VCaP (cell line): ENCODE results near the gene ZNF316.

ENCODE experiments used
- H3K27ac ChIP-seq: fragments of 450-650 bp; 2 replicates; pipeline ENCODE4 v1.5.1; 2017
- TF ChIP-seq, protein P1 (sequence below): fragments of 450-650 bp; conservative IDR thresholded peaks from 2 replicates; pipeline ENCODE4 v1.5.1; 2017; ENCODE audit warnings: mild to moderate bottlenecking, moderate library complexity

ZNF316 gene

DNA sequence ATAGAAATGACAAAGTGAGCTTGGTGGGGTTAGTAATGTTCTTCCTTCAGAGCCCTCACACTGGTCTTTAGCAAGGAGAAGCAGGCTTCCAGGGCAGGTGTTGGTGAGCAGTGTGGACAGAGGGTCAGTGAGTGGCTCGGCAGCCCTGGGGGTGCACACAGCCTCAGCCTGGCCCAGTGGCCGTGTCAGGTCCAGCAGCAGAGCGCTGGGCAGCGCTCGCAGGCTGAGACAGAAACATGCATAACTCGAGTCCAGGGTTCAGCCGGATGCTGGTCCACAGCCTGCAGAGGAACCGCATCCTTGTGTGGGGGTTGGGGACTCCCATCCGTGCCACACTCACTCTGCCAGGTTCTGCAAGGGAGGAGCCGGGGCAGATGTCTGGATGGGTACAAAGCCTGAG is 32.7 kb upstream of the ZNF316 start:
- H3K27ac ChIP-seq: no peak overlapping the region
- TF ChIP-seq, protein P1, sequence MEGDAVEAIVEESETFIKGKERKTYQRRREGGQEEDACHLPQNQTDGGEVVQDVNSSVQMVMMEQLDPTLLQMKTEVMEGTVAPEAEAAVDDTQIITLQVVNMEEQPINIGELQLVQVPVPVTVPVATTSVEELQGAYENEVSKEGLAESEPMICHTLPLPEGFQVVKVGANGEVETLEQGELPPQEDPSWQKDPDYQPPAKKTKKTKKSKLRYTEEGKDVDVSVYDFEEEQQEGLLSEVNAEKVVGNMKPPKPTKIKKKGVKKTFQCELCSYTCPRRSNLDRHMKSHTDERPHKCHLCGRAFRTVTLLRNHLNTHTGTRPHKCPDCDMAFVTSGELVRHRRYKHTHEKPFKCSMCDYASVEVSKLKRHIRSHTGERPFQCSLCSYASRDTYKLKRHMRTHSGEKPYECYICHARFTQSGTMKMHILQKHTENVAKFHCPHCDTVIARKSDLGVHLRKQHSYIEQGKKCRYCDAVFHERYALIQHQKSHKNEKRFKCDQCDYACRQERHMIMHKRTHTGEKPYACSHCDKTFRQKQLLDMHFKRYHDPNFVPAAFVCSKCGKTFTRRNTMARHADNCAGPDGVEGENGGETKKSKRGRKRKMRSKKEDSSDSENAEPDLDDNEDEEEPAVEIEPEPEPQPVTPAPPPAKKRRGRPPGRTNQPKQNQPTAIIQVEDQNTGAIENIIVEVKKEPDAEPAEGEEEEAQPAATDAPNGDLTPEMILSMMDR: no peak

DNA sequence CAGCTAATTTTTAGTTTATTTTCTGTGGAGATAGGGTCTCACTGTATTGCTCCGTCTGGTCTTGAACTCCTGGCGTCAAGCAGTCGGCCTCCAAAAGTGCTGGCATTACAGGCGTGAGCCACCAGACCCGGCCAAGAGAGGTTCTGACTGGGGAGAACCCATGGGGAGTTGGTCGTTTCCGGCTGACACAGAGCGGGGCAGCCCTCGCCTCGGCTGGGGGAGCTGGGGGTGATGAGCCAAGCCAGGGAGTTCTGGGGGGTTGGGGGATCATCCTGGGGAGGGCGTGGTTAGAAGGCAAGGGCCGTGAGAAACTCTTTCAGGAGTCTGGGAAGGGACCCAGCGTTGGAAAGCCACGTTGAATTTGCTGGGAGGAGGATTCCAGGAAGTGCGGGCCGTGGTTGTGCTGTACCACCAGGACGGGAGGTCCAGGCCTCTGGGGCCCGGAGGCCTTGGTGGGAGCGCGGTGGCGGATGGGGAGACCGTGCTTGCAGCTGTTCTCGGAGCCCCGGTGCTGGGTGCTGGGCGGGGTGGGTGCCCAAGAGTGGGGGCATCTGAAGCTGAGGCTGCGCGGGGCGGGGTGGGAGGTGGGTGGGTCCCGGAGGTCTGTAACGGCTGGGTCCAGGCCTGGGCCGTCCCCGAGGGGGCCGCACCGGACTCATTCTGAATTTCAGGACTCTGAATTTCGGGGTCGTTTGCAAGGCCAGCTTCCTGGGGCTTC is 30.1 kb upstream of the ZNF316 start:
- TF ChIP-seq, protein P1: no peak
- H3K27ac ChIP-seq: no peak overlapping the region

DNA sequence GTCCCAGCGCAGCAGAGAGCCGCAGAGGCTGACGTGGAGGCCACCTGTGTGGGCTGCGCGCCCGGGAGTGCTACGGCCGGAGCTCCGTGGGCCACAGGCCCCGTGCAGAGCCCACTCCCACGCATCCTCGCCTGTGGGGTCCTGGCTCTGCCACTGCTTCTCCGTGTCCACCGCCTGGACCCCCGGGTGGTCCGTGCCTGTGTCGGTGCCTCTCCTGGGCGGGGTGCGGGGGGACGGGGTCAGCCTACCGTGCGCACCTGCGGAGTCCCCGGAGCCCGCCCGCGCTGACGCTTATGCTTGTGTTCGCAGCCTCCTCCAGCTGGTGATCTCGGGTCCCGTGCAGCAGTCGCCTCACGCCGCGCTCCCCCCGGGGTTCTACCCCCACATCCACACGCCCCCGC is 29.5 kb upstream of the ZNF316 start:
- H3K27ac ChIP-seq: no peak overlapping the region
- TF ChIP-seq, protein P1: no peak

DNA sequence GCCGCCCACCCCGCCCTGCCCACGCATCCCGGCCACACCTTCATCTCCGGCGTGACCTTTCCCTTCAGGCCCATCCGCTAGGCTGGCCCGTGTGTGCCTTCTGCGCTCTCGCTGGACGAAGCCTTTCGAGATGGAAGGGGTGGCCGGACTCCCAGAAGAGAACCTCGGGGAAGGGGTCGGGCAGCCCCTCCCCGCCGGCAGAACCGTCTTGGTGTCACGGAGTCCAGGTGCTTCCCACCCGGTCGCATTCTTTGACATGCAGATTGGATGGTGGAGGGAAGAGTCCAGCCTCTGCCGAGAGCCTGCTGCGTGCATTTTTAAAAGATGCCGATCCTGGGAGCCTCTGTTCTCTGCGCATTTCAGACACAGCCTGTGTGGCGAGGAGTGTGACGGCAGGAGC is 29.0 kb upstream of the ZNF316 start:
- H3K27ac ChIP-seq: no peak overlapping the region
- TF ChIP-seq, protein P1: no peak

DNA sequence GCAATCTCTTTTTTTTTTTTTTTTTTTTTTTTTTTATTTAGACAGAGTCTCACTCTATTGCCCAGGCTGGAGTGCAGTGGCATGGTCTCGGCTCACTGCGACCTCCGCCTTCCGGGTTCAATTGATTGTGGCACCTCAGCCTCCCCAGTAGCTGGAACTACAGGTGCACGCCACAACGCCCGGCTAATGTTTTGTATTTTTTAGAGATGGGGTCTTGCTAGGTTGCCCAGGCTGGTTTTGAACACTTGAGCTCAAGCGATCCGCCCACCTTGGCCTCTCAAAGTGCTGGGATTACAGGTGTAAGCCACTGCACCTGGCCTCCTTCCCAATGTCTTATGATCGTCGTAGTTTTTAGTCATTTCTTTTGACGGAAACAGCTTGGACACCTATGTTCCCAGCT is 28.3 kb upstream of the ZNF316 start:
- TF ChIP-seq, protein P1: no peak
- H3K27ac ChIP-seq: no peak overlapping the region

DNA sequence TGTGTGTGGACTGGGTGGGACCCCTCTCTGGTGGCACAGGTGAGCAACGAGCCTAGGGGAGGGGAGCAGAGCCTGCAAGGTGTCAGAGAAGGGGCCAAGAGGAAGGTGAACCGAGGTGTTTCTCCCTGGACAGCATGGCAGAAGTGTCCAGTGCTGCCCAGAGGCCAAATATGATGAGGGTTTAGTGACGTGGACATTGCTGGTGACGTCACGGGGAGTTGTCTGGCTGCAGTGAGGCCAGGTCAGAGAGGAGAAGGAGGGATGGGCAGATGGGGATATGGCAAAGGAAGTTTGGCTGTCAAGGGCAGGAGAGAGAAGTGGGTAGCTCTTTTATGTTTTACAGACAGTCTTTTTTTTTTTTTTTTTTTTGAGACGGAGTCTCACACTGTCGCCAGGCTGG is 24.3 kb upstream of the ZNF316 start:
- no peak overlapping the region for H3K27ac ChIP-seq
- TF ChIP-seq, protein P1: no peak

DNA sequence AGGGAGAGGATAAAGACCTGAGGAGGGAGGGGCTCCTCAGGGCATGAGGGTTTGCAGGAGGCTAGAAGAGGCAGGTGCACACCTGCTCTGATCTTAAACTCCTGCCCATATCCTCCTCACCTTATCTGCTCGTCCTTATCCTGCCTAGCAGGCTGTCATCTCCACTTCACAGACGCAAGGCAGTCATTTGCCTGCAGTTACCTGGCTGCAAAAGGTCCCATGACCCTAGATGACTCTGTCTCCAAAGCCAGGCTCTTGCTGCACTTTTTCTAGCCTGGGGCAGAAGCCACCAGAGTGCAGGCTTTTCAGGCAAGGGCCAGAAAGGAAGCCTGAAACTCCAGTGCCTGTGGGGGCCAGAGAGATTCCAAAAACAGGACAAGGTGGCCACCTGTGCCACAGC is 23.4 kb upstream of the ZNF316 start:
- TF ChIP-seq, protein P1: no peak
- H3K27ac ChIP-seq: no peak overlapping the region
